Activated CD4-positive, CD25-positive, alpha-beta regulatory T cell (primary cell): ENCODE measurements around the gene TNFSF15.
A peak's percentile ranks its signal among the peaks of the same experiment; 100 is the strongest.

Source experiments
- DNase-seq, 4 experiments: peaks; one replicate each; lab custom pipeline; 2025; lab: John Stamatoyannopoulos, UW

Gene TNFSF15

DNA sequence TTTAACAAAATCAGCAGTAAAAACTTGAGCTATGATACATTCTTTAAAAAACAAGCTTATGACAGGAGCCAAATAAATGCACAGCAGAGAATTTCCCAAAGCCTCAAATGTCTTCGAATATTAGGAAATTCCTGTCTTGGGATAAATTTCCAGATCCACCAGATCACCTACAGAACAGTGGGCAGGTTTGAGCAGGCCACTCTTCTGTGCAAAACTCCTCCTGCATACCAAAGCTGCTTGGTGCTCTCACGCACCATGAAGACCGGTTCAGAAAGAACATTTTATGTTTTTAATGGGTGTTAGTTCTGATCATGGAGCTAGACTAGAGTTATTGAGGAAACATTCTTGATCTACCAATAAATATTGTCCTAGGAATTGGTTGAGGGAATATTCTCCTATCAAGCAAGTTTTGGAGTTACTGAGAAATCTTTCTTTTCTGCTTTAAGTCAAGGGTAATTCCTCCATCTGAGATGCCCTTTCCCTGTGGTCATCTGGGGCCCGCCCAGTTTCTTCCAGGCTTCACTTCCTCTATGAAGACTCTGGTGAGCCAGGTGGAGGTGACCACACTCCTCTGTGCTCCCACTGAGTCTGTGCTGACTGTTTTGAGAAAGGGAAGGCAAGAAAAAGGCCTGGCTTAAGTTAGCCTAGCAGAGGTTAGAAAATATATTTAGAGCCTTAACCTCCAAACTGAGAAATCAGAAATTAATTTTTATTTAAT, 17.9 kb downstream of the TNFSF15 start:
- no peak for DNase-seq

DNA sequence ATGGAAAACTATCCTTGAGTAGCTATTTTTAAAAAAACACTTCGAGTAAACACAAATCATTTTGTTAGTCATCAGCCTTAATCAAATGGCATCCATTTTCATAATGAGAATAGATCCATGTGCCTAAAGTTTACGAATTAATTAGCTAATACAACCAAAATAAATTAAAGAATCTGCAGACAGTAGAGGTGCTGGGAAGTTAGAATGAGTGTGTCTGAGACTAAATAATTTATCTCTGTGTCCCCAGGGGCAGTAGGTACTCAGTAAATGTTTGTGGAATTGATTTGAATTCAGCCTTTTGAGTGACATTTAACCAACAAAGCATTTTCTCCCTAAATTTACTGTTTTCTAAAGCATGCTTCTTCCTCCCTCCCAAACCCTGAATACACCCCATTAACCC, 18.6 kb downstream of the TNFSF15 start:
- DNase-seq, result no peak

GRCh38 chr9:114785866-114786650, 19.8 kb downstream of the TNFSF15 start:
- no peak for DNase-seq

- no peak for DNase-seq
Measured at GRCh38 chr9:114784721-114785279, 21.0 kb downstream of the TNFSF15 start.

GRCh38 chr9:114782586-114782985, 23.3 kb downstream of the TNFSF15 start:
- DNase-seq, result no peak

DNA sequence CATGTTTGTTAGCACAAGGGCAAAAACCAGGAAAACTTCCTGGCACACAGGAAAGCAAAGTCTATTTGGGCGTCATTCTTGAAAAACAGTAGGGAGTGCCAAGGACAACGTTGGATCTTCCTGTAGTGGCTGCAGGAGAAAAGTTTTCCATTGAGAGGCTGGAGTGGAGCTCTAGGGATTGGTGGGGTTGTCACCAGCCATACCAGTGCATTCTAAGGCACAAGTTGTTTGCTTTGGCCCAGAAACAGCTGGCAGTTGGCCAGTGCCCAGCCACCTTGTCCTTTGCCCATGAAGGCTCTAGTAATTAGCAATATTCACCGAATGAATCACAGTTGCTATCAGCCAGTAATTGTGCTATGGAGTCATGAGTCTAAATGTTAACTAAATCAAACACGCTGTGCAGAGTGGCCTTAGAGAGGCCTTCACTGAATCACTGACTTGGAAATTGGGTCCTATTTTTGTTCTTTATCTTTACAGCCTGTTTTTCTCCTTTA, 26.4 kb downstream of the TNFSF15 start:
- DNase-seq, result no peak

GRCh38 chr9:114777821-114778609, 27.8 kb downstream of the TNFSF15 start:
- DNase-seq, result peak in 1 of 4 experiments; percentile 3

DNA sequence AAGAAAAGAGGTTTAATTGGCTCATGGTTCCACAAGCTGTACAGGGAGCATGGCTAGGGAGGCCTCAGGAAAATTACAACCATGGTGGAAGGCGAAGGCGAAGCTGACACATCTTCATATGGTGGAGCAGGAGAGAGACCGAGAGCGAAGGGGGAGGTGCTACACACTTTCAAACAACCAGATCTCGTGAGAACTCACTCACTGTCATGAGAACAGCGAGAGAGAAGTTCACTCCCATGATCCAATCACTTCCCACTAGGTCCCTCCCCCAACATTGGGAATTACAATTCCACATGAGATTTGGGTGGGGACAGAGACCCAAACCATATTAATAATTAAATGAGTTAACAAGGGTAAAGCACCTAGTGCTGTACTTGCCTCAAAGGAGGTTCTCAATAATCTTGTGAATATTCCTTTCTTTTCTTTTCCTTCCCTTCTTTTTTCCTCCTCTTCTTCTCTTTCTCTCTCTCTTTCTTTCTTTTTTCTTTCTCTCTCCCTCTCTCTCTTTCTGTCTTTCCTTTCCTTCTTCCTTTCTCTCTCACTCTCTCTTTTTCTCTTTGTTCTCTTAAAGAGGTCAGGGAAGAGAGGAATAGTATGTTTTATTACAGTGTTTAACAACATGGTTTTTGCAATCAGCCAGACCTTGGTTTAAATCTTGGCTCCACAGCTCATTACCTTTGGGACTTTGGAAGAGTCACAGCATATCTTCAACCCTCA, 29.0 kb downstream of the TNFSF15 start:
- no peak for DNase-seq

- DNase-seq, result no peak
Measured at GRCh38 chr9:114775981-114776380, 29.9 kb downstream of the TNFSF15 start.

- no peak for DNase-seq
Measured at GRCh38 chr9:114775121-114775520, 30.7 kb downstream of the TNFSF15 start.

DNA sequence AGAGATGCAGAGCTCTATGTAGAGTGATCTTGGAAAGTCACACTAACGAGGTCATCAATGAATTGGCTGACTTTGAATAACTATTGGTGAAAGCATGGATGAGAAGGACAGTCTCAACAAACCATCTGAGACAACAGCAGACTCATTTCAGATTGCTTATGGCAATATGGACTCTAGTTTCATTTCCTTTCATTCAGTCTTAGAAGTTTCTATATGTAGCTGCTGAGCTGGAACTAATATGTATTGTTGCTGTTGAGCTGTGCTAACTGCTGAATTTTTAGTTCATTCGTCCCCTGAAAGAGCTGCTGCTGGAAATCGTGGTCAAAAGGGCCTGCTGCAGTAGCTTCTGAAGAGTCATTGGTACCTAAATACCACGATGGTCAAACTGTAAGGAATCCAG, 31.3 kb downstream of the TNFSF15 start:
- DNase-seq, result no peak

- no peak for DNase-seq
Measured at GRCh38 chr9:114771889-114772288, 34.0 kb downstream of the TNFSF15 start.

DNA sequence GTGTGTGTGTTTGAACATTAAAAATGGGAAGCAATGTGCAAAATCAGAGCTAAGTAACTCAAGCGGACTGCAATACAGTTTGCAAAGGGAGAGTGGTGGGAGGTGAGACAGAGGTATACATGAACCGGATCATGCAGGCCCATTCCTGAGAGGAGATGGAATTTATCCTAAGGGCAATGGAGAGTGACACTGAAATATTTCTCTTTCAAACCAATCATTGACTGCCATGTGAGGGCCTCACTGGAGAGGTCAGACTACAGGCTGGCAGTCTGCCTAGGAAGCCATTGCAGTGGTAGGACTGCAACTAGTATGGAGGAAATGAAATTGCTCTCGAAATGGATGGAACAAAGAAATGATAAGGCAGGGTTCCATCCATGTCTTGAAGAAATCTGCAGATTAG, 34.8 kb downstream of the TNFSF15 start:
- no peak for DNase-seq

- no peak for DNase-seq
Measured at GRCh38 chr9:114769624-114770023, 36.2 kb downstream of the TNFSF15 start.

- DNase-seq, result no peak
Measured at GRCh38 chr9:114763220-114763619, 42.6 kb downstream of the TNFSF15 start.

DNA sequence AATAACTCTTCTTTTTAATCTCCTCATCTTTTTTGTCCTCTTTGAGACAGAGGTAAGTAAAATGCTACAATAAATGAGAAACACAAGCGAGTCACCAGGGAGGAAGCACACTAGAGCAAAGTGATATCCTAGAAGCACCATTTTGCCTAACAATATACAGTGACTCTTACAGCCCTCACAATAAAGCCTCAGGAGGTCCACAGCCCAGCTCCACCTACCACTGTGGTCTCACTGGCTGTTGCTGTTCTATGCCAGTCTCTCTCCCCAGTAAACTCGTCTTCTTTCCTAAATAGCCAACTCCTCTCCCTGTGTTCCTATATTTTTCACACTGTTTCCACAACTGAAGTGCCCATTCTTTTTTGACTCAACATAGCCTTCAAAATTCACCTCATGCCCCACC, 44.3 kb downstream of the TNFSF15 start:
- DNase-seq, result no peak

- no peak for DNase-seq
Measured at GRCh38 chr9:114759512-114760341, 46.1 kb downstream of the TNFSF15 start.

DNA sequence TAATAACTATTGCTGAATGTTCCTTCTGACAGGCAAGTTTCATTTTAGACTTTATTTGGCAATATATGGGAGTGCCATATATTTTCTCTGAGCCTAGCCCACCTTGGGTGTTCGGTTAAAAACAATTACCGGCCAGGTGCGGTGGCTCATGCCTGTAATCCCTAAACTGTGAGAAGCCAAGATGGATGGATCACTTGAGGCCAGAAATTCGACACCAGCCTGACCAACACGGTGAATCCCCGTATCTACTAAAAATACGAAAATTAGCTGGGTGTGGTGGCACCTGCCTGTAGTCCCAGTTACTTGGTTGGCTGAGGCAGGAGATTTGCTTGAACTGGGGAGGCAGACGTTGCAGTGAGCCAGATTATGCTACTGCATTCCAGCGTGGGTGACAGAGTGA, 47.9 kb downstream of the TNFSF15 start:
- no peak for DNase-seq

- DNase-seq, result no peak
Measured at GRCh38 chr9:114757395-114757794, 48.4 kb downstream of the TNFSF15 start.

DNA sequence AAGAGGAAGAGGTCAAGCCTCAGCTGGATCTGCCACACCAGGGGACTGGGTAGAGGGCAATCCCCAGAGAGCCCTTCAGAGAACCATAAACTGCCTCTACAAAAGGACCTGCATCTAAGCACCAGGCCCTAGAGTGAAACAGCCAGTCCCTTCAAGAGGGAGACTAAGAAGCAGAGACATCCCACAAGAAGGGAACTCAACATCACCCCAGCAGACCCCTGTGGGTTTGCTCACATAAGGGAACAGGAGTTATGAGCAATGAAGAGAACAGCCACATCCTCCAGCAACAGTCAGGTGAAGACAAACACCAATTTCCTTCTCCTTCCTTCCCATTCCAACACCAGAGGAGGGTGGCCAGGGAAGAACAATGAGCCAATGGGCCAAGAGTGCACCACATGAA, 48.9 kb downstream of the TNFSF15 start:
- no peak for DNase-seq

- DNase-seq, result no peak
Measured at GRCh38 chr9:114754581-114754980, 51.3 kb downstream of the TNFSF15 start.
